CD14-positive monocyte (primary cell): ENCODE data around the gene MTHFS. TPM values are rescaled to one million over a fixed set of nuclear protein-coding genes. Genes with fewer than 3 reads are reported as not detected.

ENCODE experiments used
- DNase-seq, 3 donors: peaks; one replicate each; pipeline ENCODE4 v3.0.0-alpha.2; 2011 to 2022
- H2AFZ ChIP-seq: 2 replicates; pipeline ENCODE4 v1.6.0; 2012; ENCODE audit warnings: mild to moderate bottlenecking, low read depth, low read length, inconsistent platforms; ENCODE audit not compliant: insufficient read depth, poor library complexity, severe bottlenecking
- H3K27ac ChIP-seq, 2 donors: 1 replicate in 1 of 2; 2 replicates in 1 of 2; pipeline ENCODE4 v1.5.1; 2012 to 2013; ENCODE audit warnings: low read length in 2 of 2, control low read depth in 1 of 2, inconsistent platforms in 1 of 2, low read depth in 1 of 2, mild to moderate bottlenecking in 1 of 2
- H3K27me3 ChIP-seq, 2 donors: one replicate each; pipeline versions ENCODE4 v1.6.0 to v1.6.1; 2011 to 2013; ENCODE audit warnings: low read length in 2 of 2; ENCODE audit not compliant: control insufficient read depth in 2 of 2, insufficient read depth in 2 of 2
- H3K36me3 ChIP-seq, 2 donors: replicated peaks in 1 of 2; 1 replicate in 1 of 2; 2 replicates in 1 of 2; pipeline versions ENCODE4 v1.5.1 to v1.6.1; 2012 to 2013; ENCODE audit warnings: low read length in 2 of 2, control low read depth in 1 of 2, inconsistent platforms in 1 of 2, mild to moderate bottlenecking in 1 of 2; ENCODE audit not compliant: insufficient read depth in 2 of 2, control insufficient read depth in 1 of 2
- H3K4me1 ChIP-seq, 2 donors: 1 replicate in 1 of 2; 2 replicates in 1 of 2; pipeline versions ENCODE4 v1.5.1 to v1.6.1; 2012 to 2013; ENCODE audit warnings: low read length in 2 of 2, control low read depth in 1 of 2, inconsistent platforms in 1 of 2, mild to moderate bottlenecking in 1 of 2, moderate library complexity in 1 of 2; ENCODE audit not compliant: insufficient read depth in 2 of 2, control insufficient read depth in 1 of 2
- H3K4me2 ChIP-seq: replicated peaks from 2 replicates; pipeline ENCODE3; 2012; ENCODE audit warnings: low read length, moderate library complexity, mild to moderate bottlenecking; ENCODE audit not compliant: poor library complexity, severe bottlenecking; ENCODE audit errors: extremely low read depth
- H3K4me3 ChIP-seq, 3 experiments: fragments of 200-600 bp in 1 of 3; sonication (generic) in 1 of 3; replicated peaks in 1 of 3; 1 replicate in 2 of 3; 2 replicates in 1 of 3; pipeline ENCODE4 v1.5.1; 2011 to 2013; ENCODE audit warnings: low read length in 3 of 3, mild to moderate bottlenecking in 3 of 3, control low read depth in 2 of 3, low read depth in 2 of 3, inconsistent platforms in 1 of 3, moderate library complexity in 1 of 3
- H3K79me2 ChIP-seq: 2 replicates; pipeline ENCODE4 v1.6.0; 2012; ENCODE audit warnings: mild to moderate bottlenecking, control low read depth, inconsistent platforms, low read length, moderate library complexity; ENCODE audit not compliant: insufficient read depth
- H3K9ac ChIP-seq: 2 replicates; pipeline ENCODE4 v1.6.0; 2017; ENCODE audit warnings: low read length, mild to moderate bottlenecking; ENCODE audit not compliant: insufficient read depth, poor library complexity, severe bottlenecking
- H3K9me3 ChIP-seq, 2 donors: replicated peaks in 1 of 2; 1 replicate in 1 of 2; 2 replicates in 1 of 2; pipeline versions ENCODE4 v1.5.1 to v1.6.1; 2012 to 2013; ENCODE audit warnings: low read length in 2 of 2, control low read depth in 1 of 2; ENCODE audit not compliant: control insufficient read depth in 1 of 2, insufficient read depth in 1 of 2
- H4K20me1 ChIP-seq: 2 replicates; pipeline ENCODE4 v1.6.0; 2012; ENCODE audit warnings: mild to moderate bottlenecking, low read length, control low read depth, moderate library complexity; ENCODE audit not compliant: insufficient read depth
- H3K27ac Mint-ChIP-seq, 7 donors: one replicate each; pipeline ENCODE4 v1.8.0; 2020; ENCODE audit warnings: mild to moderate bottlenecking in 7 of 7, mixed read lengths in 7 of 7, moderate library complexity in 6 of 7, inconsistent platforms in 2 of 7
- H3K27me3 Mint-ChIP-seq, 3 donors: one replicate each; pipeline ENCODE4 v1.8.0; 2021 to 2022; ENCODE audit warnings: low read depth in 3 of 3, mild to moderate bottlenecking in 3 of 3, mixed read lengths in 3 of 3, moderate library complexity in 3 of 3, inconsistent platforms in 1 of 3
- H3K36me3 Mint-ChIP-seq, 2 donors: one replicate each; pipeline ENCODE4 v1.8.0; 2020; ENCODE audit warnings: mixed read lengths in 2 of 2, inconsistent platforms in 1 of 2, mild to moderate bottlenecking in 1 of 2
- H3K4me1 Mint-ChIP-seq: one replicate; pipeline ENCODE4 v1.8.0; 2020; ENCODE audit warnings: mild to moderate bottlenecking, mixed read lengths
- H3K4me3 Mint-ChIP-seq, 2 donors: one replicate each; pipeline ENCODE4 v1.8.0; 2020; ENCODE audit warnings: mild to moderate bottlenecking in 2 of 2, mixed read lengths in 2 of 2, moderate library complexity in 1 of 2
- H3K9me3 Mint-ChIP-seq, 7 donors: one replicate each; pipeline ENCODE4 v1.8.0; 2020 to 2022; ENCODE audit warnings: mixed read lengths in 7 of 7, mild to moderate bottlenecking in 6 of 7, moderate library complexity in 6 of 7, inconsistent platforms in 2 of 7
- WGBS: methylation state at CpG from one replicate; pipeline ENCODE4 v1.1.5; 2013; ENCODE audit warnings: missing lambda C conversion rate; ENCODE audit not compliant: insufficient coverage; 5-methylcytosine and 5-hydroxymethylcytosine counted together
- intact Hi-C, 2 donors: fragments of 100-400 bp; cut with micrococcal nuclease; formaldehyde crosslinking; loops; one replicate each; pipeline versions ENCODE4 v1.15.0 to v1.15.1; 2023
- polyA minus RNA-seq: library from RNA; depleted of rRNA, polyadenylated mRNA; stranded (reverse); fragments of >200 nt; gene quantifications from 2 replicates; pipeline ENCODE4 v1.2.3, GENCODE V29; 2012
- polyA plus RNA-seq, 3 donors: library from polyadenylated mRNA; depleted of rRNA in 1 of 3; unstranded in 2 of 3; stranded (reverse) in 1 of 3; fragments of 300-500 nt in 2 of 3; fragments of >200 nt in 1 of 3; fragmentation: Illumina TruSeq in 2 of 3; gene quantifications; 1 replicate in 2 of 3; 2 replicates in 1 of 3; pipeline ENCODE4 v1.2.3, GENCODE V29; 2012 to 2021
- total RNA-seq, 12 experiments: library from RNA in 1 of 12; stranded (reverse) in 1 of 12; fragments of 120-200 nt in 1 of 12; gene quantifications; one replicate each; pipeline ENCODE4 v1.2.4 and lab custom pipeline; 2013 to 2026; ENCODE audit warnings: mixed read lengths in 6 of 12, inconsistent platforms in 1 of 12
- TF ChIP-seq, protein P1 (sequence below): fragments of 200-600 bp; IDR thresholded peaks from one replicate; pipeline ENCODE4 v1.8.0; 2022; ENCODE audit warnings: antibody characterized with exemption, mild to moderate bottlenecking

The MTHFS gene
- total RNA-seq (2013) = 35.3 TPM
- polyA plus RNA-seq (100 to 1,000 TPM in 1 of 3 donors, 10 to 100 TPM in 2; 44.6 to 129 (median 76.4) TPM), polyA minus RNA-seq (29.0 and 35.6 TPM in 2 replicates), total RNA-seq (lab: John Stamatoyannopoulos, UW) (1.2 to 3.9 (median 1.9) reads per million in 11 experiments)

DNA sequence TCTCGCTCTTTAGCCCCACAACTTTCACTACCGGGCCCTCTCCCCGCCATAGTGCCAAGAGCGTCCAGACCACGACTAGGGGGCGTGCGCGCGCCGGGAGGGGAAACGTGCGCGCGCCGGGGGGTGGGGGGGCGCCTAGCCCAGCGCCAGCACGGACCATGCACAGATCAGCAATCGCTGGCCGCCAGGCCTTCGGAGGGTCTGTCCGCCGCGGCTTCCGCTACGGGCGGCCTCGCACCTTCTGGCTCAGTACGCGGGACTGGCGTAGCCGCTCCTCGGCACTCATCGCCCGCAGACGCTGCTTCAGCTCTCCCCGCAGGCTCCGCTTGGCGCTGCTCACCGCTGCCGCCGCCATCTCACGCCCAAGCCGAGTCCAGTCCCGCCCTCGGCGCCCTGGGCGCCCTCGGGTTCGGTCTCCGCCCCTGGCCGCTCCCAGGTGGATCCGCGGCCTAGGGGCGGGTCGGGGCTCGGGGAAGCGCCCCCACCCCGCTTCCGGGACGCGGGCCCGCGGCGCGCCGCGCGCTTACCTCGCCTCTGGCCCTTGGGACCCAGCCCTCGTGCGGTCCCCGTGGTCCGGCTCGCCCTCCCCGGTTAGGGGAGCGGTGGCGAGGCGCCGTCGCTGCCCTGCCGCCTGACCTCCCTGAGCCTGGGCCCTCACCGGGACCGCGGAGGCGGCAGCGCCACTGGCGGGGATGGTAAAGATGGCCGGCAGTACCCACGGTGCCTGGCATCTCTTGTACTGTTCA is at the start of gene MTHFS:
MTHFS (minus strand) TSS at position 381 of the 746 bp plus-strand sequence; CDS start at position 355, 26 bp downstream.
- peaks cover 49 to 69% of the 10 kb centered on the region in 2 donors for H3K4me1 ChIP-seq
- peaks cover 56% of the 10 kb centered on the region for H3K4me1 Mint-ChIP-seq

DNA sequence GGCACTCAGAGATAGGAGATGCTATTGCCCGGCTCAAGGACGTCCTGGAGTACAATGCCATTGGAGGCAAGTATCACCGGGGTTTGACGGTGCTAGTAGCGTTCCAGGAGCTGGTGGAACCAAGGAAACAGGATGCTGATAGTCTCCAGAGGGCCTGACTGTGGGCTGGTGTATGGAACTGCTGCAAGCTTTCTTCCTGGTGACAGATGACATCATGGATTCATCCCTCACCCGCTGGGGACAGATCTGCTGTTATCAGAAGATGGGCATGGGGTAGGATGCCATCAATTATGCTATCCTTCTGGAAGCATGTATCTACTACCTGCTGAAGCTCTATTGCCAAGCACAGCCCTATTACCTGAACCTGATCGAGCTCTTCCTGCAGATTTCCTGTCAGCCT is 47.8 kb upstream of the MTHFS start:
- peaks cover 0 to 9% (median 4%) of the 10 kb centered on the region in 3 donors for H3K27me3 Mint-ChIP-seq
- Histone ChIP-seq H3K4me3 (no peak overlapping the region), H2AFZ (no peak overlapping the region), H3K27ac (no peak overlapping the region), H3K27me3 (no peaks in the 10 kb centered on the region), H3K4me1 (peaks cover 20 to 40% of the 10 kb centered on the region in 2 donors), H3K4me2 (no peak overlapping the region), H4K20me1 (no peaks in the 10 kb centered on the region), H3K79me2 (no peaks in the 10 kb centered on the region), H3K9ac (no peak overlapping the region), H3K36me3 (no peaks in the 10 kb centered on the region), H3K9me3 (no peaks in the 10 kb centered on the region)
- TF ChIP-seq, protein P1, sequence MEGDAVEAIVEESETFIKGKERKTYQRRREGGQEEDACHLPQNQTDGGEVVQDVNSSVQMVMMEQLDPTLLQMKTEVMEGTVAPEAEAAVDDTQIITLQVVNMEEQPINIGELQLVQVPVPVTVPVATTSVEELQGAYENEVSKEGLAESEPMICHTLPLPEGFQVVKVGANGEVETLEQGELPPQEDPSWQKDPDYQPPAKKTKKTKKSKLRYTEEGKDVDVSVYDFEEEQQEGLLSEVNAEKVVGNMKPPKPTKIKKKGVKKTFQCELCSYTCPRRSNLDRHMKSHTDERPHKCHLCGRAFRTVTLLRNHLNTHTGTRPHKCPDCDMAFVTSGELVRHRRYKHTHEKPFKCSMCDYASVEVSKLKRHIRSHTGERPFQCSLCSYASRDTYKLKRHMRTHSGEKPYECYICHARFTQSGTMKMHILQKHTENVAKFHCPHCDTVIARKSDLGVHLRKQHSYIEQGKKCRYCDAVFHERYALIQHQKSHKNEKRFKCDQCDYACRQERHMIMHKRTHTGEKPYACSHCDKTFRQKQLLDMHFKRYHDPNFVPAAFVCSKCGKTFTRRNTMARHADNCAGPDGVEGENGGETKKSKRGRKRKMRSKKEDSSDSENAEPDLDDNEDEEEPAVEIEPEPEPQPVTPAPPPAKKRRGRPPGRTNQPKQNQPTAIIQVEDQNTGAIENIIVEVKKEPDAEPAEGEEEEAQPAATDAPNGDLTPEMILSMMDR = no peak
- H3K4me3 Mint-ChIP-seq = no peak overlapping the region
- peaks cover 36% of the 10 kb centered on the region for H3K4me1 Mint-ChIP-seq
- peaks cover 2 to 4% of the 10 kb centered on the region in 2 donors for H3K36me3 Mint-ChIP-seq
- peaks cover 0 to 1% (median 0%) of the 10 kb centered on the region in 7 donors for H3K9me3 Mint-ChIP-seq
- intact Hi-C loops = loop anchor here in 1 of 2 donors (10.0 kb wide), 1 partner anchor 50 kb away; no protein-coding TSS in a partner anchor
- WGBS = 95% methylated on average over 6 of the region's 7 CpGs
- H3K27ac Mint-ChIP-seq = peak overlapping the region in 2 of 7 donors; percentile 55 to 65
- no peak for DNase-seq

More for the DNA sequence above, at the start of gene MTHFS:
- H3K27me3 Mint-ChIP-seq = no peaks in the 10 kb centered on the region
- Histone ChIP-seq H2AFZ (peak within 1 kb of the TSS; percentile 88), H3K79me2 (peaks cover 57% of the 10 kb centered on the region), H3K4me2 (peak within 1 kb of the TSS; percentile 84), H3K9ac (peak within 1 kb of the TSS; percentile 99), H3K4me3 (peak within 1 kb of the TSS; percentile 47 to 86 (median 68)), H4K20me1 (no peaks in the 10 kb centered on the region), H3K27ac (peak within 1 kb of the TSS; percentile 82 to 98), H3K27me3 (no peaks in the 10 kb centered on the region), H3K9me3 (no peaks in the 10 kb centered on the region), H3K36me3 (peaks cover 5 to 11% of the 10 kb centered on the region in 2 donors)
- H3K36me3 Mint-ChIP-seq = peaks cover 22 to 33% of the 10 kb centered on the region in 2 donors
- intact Hi-C loops = loop anchor here (5.0 kb wide), 2 partner anchors 80 to 95 kb away; no protein-coding TSS in a partner anchor
- peak within 1 kb of the TSS; percentile 94 to 100 (median 99) for H3K27ac Mint-ChIP-seq
- peaks cover 0 to 8% (median 0%) of the 10 kb centered on the region in 7 donors for H3K9me3 Mint-ChIP-seq
- peak within 1 kb of the TSS; percentile 99 for H3K4me3 Mint-ChIP-seq
- DNase-seq = peak; percentile 72 to 78 (median 75)
- WGBS = under 1% methylated on average over 90 of the region's 90 CpGs
- TF ChIP-seq, protein P1 = peak; percentile 54
